Hindlimb muscle (tissue), 1 donor: ENCODE data around the gene LRRC27. TPM values are rescaled to one million over a fixed set of nuclear protein-coding genes. Genes with fewer than 3 reads are reported as not detected.

ENCODE experiments used
- DNase-seq: peaks from one replicate; pipeline ENCODE4 v3.0.0-alpha.2; 2013
- polyA plus RNA-seq: library from polyadenylated mRNA; unstranded; fragments of 120-200 nt; gene quantifications from one replicate; pipeline ENCODE4 v1.2.1, GENCODE V29; 2013; ENCODE audit not compliant: insufficient read length

The LRRC27 gene
- polyA plus RNA-seq, 1 donor = 7.7 TPM

- no peak for DNase-seq
These were observed 71.6 kb downstream of the LRRC27 start for GRCh38 chr10:132403511-132404168.

DNA sequence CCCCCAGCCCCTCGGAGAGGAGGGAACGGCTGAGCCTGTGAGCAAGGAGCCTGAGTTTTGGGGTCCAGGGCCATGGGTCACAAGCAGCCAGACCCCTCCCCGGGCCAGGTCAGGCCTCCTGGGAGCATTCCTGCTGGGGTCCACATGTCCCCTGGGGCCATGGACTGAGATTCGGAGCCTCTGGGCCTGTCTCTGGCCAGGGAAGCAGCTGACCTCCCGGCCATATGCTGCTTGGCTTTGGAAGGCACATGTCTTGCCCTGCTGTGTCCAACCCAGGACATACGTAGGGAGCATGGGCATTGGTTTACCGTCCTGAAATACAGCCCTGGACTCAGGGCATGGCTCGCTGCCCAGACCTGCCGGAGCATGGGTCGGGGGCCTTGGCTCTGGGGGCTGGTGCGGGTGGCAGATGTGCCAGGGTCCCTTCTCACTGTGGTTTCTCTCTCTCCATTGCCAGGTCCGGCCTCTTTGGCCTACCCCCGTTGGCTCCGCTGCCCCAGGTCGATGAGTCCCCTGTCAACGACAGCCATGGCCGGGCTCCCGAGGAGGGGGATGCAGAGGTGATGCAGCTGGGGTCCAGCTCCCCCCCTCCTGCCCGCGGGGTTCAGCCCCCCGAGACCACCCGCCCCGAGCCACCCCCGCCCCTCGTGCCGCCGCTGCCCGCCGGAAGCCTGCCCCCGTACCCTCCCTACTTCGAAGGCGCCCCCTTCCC, 72.3 kb downstream of the LRRC27 start:
- no peak for DNase-seq

DNA sequence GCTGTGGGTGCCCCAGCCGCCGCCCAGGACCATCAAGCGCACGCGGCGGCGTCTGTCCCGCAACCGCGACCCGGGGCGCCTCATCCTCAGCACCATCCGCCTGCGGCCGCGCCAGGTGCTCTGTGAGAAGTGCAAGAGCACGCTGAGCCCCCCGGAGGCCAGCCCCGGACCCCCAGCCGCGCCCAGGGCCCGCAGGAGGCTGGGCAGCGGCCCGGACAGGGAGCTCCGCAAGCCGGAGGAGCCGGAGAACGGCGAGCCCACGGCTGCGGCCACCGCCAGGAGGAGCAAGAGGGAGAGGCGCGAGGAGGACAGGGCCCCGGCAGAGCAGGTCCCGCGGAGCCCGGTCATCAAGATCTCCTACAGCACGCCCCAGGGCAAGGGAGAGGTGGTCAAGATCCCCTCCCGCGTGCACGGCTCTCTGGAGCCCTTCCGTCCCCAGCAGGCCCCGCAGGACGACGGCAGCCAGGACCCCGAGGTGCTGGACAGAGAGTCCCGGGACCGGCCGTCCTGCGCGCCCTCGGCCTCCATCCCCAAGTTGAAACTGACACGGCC, 73.0 kb downstream of the LRRC27 start:
- no peak for DNase-seq

DNA sequence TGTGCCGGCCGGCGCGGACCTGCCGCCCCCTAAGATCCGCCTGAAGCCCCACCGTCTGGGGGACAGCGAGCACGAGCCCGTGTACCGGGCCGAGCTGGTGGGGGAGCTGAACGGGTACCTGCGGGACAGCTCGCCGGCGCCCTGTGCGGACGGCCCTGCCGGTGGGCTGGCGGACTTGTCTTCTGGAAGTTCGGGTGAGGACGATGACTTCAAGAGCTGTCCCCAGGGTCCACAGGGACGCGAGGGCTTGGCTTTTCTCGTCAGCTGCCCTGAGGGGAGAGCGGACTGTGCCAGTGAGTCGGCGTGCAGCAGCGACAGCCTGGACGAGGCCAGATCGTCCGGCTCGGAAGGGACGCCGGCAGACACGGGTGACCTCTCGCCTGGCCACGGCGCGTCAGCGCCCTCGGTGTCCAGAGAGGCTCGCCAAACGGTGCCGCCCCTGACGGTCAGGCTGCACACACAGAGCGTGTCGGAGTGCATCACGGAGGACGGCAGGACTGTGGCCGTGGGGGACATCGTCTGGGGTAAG, 73.5 kb downstream of the LRRC27 start:
- DNase-seq = no peak

GRCh38 chr10:132406181-132406580, 74.2 kb downstream of the LRRC27 start:
- no peak for DNase-seq

DNA sequence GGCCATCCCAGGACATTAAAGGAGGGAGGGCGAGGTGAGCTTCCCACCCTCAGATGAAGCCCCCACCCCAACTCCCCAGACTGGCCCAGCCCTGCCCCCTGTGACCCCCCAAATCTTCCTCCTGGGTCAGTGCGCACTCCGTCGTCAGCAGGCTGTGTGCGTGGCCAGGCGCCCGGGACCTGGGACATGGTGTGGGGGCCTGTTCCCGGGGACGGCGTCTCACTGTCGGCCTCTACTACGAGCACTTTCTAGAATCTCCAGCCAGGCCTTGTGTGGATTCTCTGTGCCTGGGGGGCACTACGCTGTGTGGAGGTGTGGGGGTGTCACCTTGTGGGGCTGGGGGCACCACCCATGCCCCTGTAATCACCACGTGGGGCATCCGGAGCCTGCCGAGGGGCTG, 74.8 kb downstream of the LRRC27 start:
- DNase-seq = no peak

DNA sequence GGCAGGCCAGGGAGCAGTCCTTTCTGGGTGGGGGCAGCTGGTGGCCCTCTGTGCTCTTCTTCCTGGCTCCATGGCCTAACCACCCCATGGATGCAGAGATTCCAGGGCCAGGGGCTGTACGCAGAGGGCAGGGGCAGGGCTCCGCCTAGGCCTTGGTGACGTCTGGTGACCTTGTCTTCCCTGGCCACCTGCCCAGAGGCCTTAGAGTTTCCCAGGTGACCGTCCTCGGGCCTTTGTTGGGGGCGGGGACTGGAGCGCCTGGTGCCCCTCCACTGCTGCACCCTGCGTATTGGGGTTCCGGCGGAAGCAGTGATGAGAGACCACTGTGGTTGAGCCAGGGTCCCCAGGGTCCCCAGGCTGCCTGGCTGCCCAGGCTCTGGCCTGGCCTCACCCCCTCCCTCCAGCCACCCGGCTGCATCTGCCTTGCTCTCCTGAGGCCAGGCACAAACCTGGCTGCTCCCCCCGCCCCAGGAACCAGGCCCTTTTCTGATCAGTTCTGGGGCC, 75.3 kb downstream of the LRRC27 start:
- no peak for DNase-seq

GRCh38 chr10:132407846-132408278, 75.9 kb downstream of the LRRC27 start:
- no peak for DNase-seq

- DNase-seq = no peak
These were observed 76.4 kb downstream of the LRRC27 start for GRCh38 chr10:132408367-132408781.

- DNase-seq = no peak
These were observed 77.1 kb downstream of the LRRC27 start for GRCh38 chr10:132408823-132409666.

DNA sequence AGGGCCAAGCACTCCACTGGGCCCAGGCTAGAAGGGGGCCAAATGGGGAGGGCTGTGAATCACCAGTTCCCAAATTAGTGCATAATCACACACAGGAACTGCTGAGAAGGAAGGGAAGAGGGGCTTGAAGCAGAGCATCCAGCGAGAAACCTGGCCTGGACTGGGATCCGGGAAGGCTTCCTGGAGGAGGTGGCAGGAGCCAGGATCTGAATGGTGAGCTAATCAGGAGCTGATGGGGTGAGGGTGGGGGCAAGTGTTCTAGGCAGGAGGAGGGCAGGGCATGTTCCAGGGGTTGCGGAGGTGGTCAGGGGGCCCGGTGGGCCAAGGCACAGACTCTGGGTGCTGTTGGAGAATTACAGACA, 77.7 kb downstream of the LRRC27 start:
- no peak for DNase-seq

DNA sequence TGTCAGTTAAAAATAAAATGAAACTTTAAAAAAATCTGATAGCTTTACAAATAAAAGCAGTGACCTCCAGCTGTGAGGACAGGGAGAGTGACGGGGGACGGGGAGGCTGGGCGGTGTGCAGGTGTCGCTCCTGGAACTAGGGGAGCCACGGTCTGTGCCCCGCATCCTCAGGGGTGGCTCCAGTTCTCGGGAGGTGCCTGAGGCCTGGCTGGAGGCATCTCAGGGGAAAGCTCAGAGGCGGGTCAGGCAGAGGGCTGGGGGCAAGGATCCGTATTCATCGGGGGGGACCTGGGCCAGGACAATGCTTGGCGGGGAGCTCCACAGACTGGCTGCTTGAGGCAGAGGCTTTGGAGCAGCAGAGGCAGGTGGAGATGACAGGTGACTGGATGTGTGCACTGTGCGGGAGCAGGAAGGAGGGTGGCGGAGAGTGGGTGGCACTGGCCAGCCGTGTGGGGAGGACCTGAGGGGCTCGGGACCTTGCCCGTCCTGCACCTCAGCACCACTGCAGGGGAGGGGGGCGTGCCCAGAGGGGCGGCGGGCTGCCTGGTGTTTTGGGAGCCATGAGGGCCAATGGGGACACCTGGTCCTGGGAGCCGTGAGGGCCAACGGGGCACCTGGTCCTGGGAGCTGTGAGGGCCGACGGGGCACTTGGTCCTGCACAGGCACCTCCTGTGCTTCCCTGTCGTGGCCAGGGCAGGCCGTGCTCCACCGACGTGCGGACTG, 78.2 kb downstream of the LRRC27 start:
- no peak for DNase-seq

DNA sequence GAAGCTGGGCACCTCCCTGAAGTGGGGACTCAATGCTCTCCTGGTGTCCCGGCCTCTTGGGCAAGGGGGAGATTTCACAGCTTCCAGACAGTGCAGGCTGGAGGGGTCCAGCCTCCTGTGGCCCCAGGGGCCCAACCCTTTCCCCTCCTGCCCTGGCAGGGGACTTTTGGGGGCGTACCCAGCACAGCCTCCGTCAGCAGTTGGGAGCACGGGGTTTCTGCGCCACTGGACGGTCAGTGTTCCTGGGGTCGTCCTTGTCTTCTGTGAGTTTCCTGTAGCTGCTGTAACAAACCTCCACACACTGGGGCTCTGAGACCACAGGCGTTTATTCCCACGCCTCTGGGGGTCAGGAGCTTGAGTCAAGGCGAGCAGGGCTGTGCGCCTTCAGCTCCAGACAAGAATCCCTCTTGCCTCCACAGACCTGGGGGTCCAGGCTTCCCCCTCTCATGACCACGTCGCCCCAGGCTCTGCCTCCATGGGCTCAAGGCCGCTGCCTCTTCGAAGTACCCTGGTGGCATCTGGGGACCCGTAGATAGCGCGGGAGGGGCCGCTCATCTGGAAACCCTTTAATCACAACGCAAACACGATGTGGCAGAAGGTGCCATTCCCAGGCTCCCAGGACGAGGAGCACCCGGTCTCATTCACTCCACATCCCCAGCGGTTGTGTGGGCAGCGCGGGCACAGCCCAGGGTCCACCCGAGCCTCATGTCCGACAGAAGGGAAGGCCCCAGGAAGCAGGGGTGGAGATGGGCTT, 79.0 kb downstream of the LRRC27 start:
- DNase-seq = no peak

DNA sequence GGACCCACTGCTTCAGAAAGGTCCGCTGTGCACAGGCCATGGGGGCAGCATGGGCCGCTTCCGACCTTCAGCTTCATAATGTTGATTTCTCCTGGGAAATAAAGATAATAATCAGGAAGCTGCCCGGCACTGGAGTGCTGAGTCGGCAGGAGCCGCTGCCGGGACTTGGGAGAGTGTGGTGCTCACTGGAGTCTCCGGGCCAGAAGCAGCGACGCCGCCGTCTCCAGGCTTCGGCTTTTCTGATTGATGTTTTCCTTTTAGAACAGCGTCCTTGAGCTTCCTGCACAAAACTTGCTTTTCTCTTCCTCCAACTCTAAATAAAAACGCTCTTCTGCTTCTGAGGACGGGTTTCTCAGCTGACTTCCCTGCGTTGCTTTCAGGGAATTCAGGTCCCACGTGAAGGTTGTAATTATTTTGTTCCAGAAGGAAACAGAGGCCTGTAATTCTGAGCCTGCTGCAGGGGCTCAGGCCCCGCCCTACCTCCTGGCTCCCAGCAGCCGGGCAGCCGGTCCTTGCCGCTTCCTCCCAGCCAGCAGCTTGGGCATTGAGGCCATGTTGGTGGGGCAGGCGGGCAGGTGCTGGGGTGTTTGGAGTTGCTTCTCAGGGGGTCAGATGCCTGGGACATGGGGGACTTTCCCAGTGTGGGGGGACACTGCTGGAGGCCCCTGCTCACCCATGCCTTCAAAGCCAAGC, 79.7 kb downstream of the LRRC27 start:
- DNase-seq = no peak

GRCh38 chr10:132412316-132413192, 80.6 kb downstream of the LRRC27 start:
- DNase-seq = no peak

GRCh38 chr10:132413226-132414205, 81.5 kb downstream of the LRRC27 start:
- DNase-seq = no peak

DNA sequence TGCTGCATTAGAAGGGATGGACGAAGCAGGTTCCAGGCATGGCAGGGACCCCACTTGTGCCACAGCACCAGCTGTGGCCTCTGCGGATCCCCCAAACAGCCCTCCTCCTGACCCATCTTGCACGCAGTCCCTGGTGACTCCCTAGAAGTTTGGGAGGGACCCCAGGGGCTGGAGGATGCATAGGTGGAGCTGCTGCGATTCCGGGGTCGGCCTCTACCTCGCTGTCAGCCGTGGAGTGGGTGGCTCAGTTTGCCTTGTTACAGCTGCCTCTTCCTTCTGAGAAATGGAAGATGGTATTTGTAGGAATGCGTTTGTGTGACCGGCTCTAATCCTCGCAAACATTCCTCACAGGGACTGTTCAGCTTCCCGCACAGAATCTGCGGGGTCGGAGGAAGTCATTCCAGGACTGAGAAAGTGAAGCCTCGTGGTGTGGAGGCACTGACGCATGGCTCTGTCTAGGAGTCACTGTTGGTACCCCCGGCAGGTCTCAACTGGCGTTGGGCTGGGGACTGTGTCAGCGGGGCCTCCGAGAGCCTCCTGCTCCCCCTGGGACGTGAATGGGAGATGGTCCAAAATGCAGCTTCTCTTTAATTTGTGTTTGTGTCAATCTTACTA, 82.5 kb downstream of the LRRC27 start:
- DNase-seq = no peak

- no peak for DNase-seq
These were observed 83.3 kb downstream of the LRRC27 start for GRCh38 chr10:132415255-132415654.
